K562 (cell line): ENCODE measurements around the gene BBLN. TPM values are rescaled to one million over a fixed set of nuclear protein-coding genes. Genes with fewer than 3 reads are reported as not detected.
A peak's percentile ranks its signal among the peaks of the same experiment; 100 is the strongest.

Source experiments
- AFF1 ChIP-seq, 2 experiments: fragments of 450-650 bp; IDR thresholded peaks; 2 replicates each; pipeline ENCODE4 v1.6.1; 2018; ENCODE audit warnings: mild to moderate bottlenecking in 2 of 2, low read depth in 1 of 2; ENCODE audit not compliant: partially characterized antibody in 2 of 2
- ARID4B ChIP-seq: sonication (generic); formaldehyde crosslinking; IDR thresholded peaks from 2 replicates; pipeline ENCODE4 v1.8.0; 2022; ENCODE audit warnings: mild to moderate bottlenecking, missing genetic modification reagents
- FOXJ2 ChIP-seq: fragments of 200-800 bp; sonication (Bioruptor generic); IDR thresholded peaks from 2 replicates; pipeline ENCODE4 v1.6.1; 2016; ENCODE audit warnings: missing genetic modification characterization, missing compliant biosample characterization
- HDAC8 ChIP-seq: fragments of 450-650 bp; IDR thresholded peaks from 2 replicates; pipeline ENCODE4 v1.6.1; 2016; ENCODE audit warnings: mild to moderate bottlenecking, missing genetic modification characterization, moderate library complexity, missing compliant biosample characterization
- JUNB ChIP-seq: fragments of 450-650 bp; formaldehyde crosslinking; conservative IDR thresholded peaks from 2 replicates; pipeline ENCODE4 v1.4.0; 2020; ENCODE audit warnings: mild to moderate bottlenecking
- JUND ChIP-seq, 2 experiments: IDR thresholded peaks; 2 replicates in 1 of 2; 3 replicates in 1 of 2; pipeline ENCODE4 v1.6.1; 2011; ENCODE audit warnings: borderline replicate concordance in 2 of 2, low read depth in 2 of 2, low read length in 2 of 2, improper control_type of control experiment in 1 of 2, missing biosample characterization in 1 of 2, missing genetic modification characterization in 1 of 2, missing genetic modification reagents in 1 of 2
- MCM2 ChIP-seq: fragments of 450-650 bp; IDR thresholded peaks from 2 replicates; pipeline ENCODE4 v1.6.1; 2017; ENCODE audit warnings: low read depth, mild to moderate bottlenecking
- MTF1 ChIP-seq: fragments of 250-450 bp; sonication (Bioruptor Pico); IDR thresholded peaks from 2 replicates; pipeline ENCODE4 v1.9.0; 2021; ENCODE audit warnings: moderate library complexity, mild to moderate bottlenecking, inconsistent platforms, borderline replicate concordance
- MXD1 ChIP-seq: fragments of 250-450 bp; sonication (Bioruptor Pico); IDR thresholded peaks from 2 replicates; pipeline ENCODE4 v1.8.0; 2021; ENCODE audit warnings: borderline replicate concordance, mild to moderate bottlenecking, moderate library complexity; ENCODE audit not compliant: poor library complexity, severe bottlenecking
- NR4A1 ChIP-seq, 2 experiments: fragments of 250-450 bp in 1 of 2; fragments of 450-650 bp in 1 of 2; sonication (Bioruptor Pico) in 1 of 2; IDR thresholded peaks; 2 replicates each; pipeline versions ENCODE4 v1.4.0 to v1.6.1; 2016 to 2020; ENCODE audit warnings: mild to moderate bottlenecking in 2 of 2, missing compliant biosample characterization in 1 of 2, missing genetic modification characterization in 1 of 2, moderate library complexity in 1 of 2
- OTX1 ChIP-seq: fragments of 450-650 bp; formaldehyde crosslinking; IDR thresholded peaks from 2 replicates; pipeline ENCODE4 v1.4.0; 2022; ENCODE audit warnings: mild to moderate bottlenecking
- PML ChIP-seq: IDR thresholded peaks from 2 replicates; pipeline ENCODE4 v1.6.1; 2012; ENCODE audit warnings: low read length, inconsistent platforms
- POLR2A ChIP-seq: fragments of 450-650 bp; conservative IDR thresholded peaks from 2 replicates; pipeline ENCODE4 v1.6.1; 2016
- RBM34 ChIP-seq: fragments of 200-400 bp; formaldehyde crosslinking; IDR thresholded peaks from 2 replicates; pipeline ENCODE4 v1.6.1; 2018; ENCODE audit warnings: low read length, borderline replicate concordance; ENCODE audit not compliant: insufficient read depth
- SMARCB1 ChIP-seq: IDR thresholded peaks from 2 replicates; pipeline ENCODE4 v1.6.1; 2011; ENCODE audit warnings: improper control_type of control experiment, low read depth; ENCODE audit not compliant: insufficient read length
- TAF1 ChIP-seq: IDR thresholded peaks from 2 replicates; pipeline ENCODE4 v1.6.1; 2011; ENCODE audit warnings: mild to moderate bottlenecking, low read length, moderate library complexity; ENCODE audit not compliant: insufficient read depth, control insufficient read depth, severe bottlenecking; ENCODE audit errors: extremely low read depth
- ZBTB26 ChIP-seq: fragments of 450-650 bp; formaldehyde crosslinking; IDR thresholded peaks from 2 replicates; pipeline ENCODE4 v1.4.0; 2022; ENCODE audit warnings: missing genetic modification characterization
- ZKSCAN3 ChIP-seq: fragments of 250-450 bp; sonication (Bioruptor Pico); IDR thresholded peaks from 2 replicates; pipeline ENCODE4 v1.4.0; 2020
- polyA plus RNA-seq, 8 experiments: library from polyadenylated mRNA; depleted of rRNA in 4 of 8; stranded (reverse) in 5 of 8; unstranded in 3 of 8; fragments of >200 nt; fragmentation: Nextera tagmentation in 2 of 8; fragmentation: Illumina TruSeq in 1 of 8; extraction: Ambion mirVana in 2 of 8; extraction: Trizol in 1 of 8; gene quantifications; 2 replicates each; pipeline versions ENCODE4 v1.2.1 to v1.2.3, GENCODE V29; 2011 to 2014; ENCODE audit warnings: inconsistent platforms in 1 of 8, missing spikeins in 1 of 8
- total RNA-seq, 7 experiments: library from RNA; depleted of rRNA in 6 of 7; stranded (reverse); fragments of >200 nt in 6 of 7; fragmentation: Illumina TruSeq in 2 of 7; extraction: Trizol in 2 of 7; gene quantifications; 2 replicates each; pipeline versions ENCODE4 v1.2.1 to v1.2.3, GENCODE V29; 2011 to 2021; ENCODE audit warnings: low replicate concordance in 1 of 7

Gene BBLN
- total and polyA plus RNA-seq, 9 of the 15 experiments (the other 6 are each of a cell fraction or from before 2014, with no cell fraction given) = 4.2 to 331 (median 87.1) TPM

- TF ChIP-seq ARID4B (no peak), PML (peak; percentile 43; the same call in 1 of the 2 replicates), ZKSCAN3 (CRISPR knock-in tag) (no peak), MXD1 (CRISPR knock-in tag) (no peak), POLR2A (peak; percentile 11; the same call in 1 of the 2 replicates), MCM2 (no peak), SMARCB1 (peak; percentile 53), RBM34 (no peak), FOXJ2 (tag) (peak; percentile 62; the same call in 1 of the 2 replicates), TAF1 (no peak), NR4A1 (CRISPR knock-in tag; IDR thresholded peaks at IDR 0.05) (peak; percentile 58; the same call in 1 of the 2 replicates), NR4A1 (tag; IDR thresholded peaks at IDR 0.05) (peak; percentile 68; the same call in 1 of the 2 replicates), OTX1 (CRISPR knock-in tag) (0 out of 2 replicates have a peak, but pooled peaks have one; percentile 3), HDAC8 (tag) (peak; percentile 87; the same call in 1 of the 2 replicates), JUNB (CRISPR knock-in tag) (no peak), AFF1 (IDR thresholded peaks at IDR 0.05; ENCODE audit: low read depth in 1 of 2, partially characterized antibody in 2 of 2) (peak in 1 of 2 experiments; percentile 53), JUND (IDR thresholded peaks at IDR 0.05; ENCODE audit: borderline replicate concordance, low read depth, low read length) (no peak), JUND (tag; IDR thresholded peaks at IDR 0.05; ENCODE audit: borderline replicate concordance, low read depth, low read length) (peak; percentile 51; the same call in 1 of the 3 replicates), ZBTB26 (CRISPR knock-in tag) (0 out of 2 replicates have a peak, but pooled peaks have one; percentile 5), MTF1 (CRISPR knock-in tag) (peak; percentile 7; the same call in 1 of the 2 replicates)
Measured at GRCh38 chr9:128159522-128159783, 612 bp upstream of the BBLN start (continued).
